Smooth muscle cell (in vitro differentiated cells): ENCODE measurements around the gene ITGB8. TPM values are rescaled to one million over a fixed set of nuclear protein-coding genes. Genes with fewer than 3 reads are reported as not detected.

Experiments used
- DNase-seq: peaks from one replicate; lab custom pipeline; 2025; ENCODE audit not compliant: unreplicated experiment; lab: John Stamatoyannopoulos, UW
- H2AFZ ChIP-seq: fragments of 200-600 bp; sonication (generic); 2 replicates; pipeline ENCODE4 v1.6.0; 2016; ENCODE audit warnings: antibody characterized with exemption, low read depth, mild to moderate bottlenecking
- H3F3A ChIP-seq: fragments of 200-600 bp; sonication (generic); 2 replicates; pipeline ENCODE4 v1.6.0; 2017; ENCODE audit warnings: antibody characterized with exemption, low read depth
- H3K27ac ChIP-seq: fragments of 200-600 bp; sonication (generic); 2 replicates; pipeline ENCODE4 v1.5.1; 2016; ENCODE audit warnings: low read depth, mild to moderate bottlenecking
- H3K27me3 ChIP-seq: fragments of 200-600 bp; sonication (generic); 2 replicates; pipeline ENCODE4 v1.6.1; 2016; ENCODE audit warnings: low read depth, mild to moderate bottlenecking
- H3K36me3 ChIP-seq: fragments of 200-600 bp; sonication (generic); 2 replicates; pipeline ENCODE4 v1.5.1; 2016; ENCODE audit warnings: low read depth
- H3K4me1 ChIP-seq: fragments of 200-600 bp; sonication (generic); 2 replicates; pipeline ENCODE4 v1.5.1; 2016; ENCODE audit warnings: low read depth
- H3K4me2 ChIP-seq: fragments of 200-600 bp; sonication (generic); 2 replicates; pipeline ENCODE4 v1.6.0; 2016; ENCODE audit warnings: mild to moderate bottlenecking
- H3K4me3 ChIP-seq: fragments of 200-600 bp; sonication (generic); 2 replicates; pipeline ENCODE4 v1.5.1; 2016; ENCODE audit warnings: mild to moderate bottlenecking
- H3K79me2 ChIP-seq: fragments of 200-600 bp; sonication (generic); 2 replicates; pipeline ENCODE4 v1.6.0; 2016; ENCODE audit warnings: low read depth, mild to moderate bottlenecking
- H3K9ac ChIP-seq: fragments of 200-600 bp; sonication (generic); 2 replicates; pipeline ENCODE4 v1.6.0; 2016; ENCODE audit warnings: low read depth
- H3K9me3 ChIP-seq: fragments of 200-600 bp; sonication (generic); replicated peaks from 2 replicates; pipeline ENCODE4 v1.5.1; 2016; ENCODE audit warnings: low read depth
- H4K20me1 ChIP-seq: fragments of 200-600 bp; sonication (generic); 2 replicates; pipeline ENCODE4 v1.6.0; 2016; ENCODE audit warnings: low read depth
- CTCF ChIP-seq: fragments of 200-600 bp; sonication (generic); IDR thresholded peaks from 2 replicates; pipeline ENCODE4 v1.5.1; 2017; ENCODE audit warnings: borderline replicate concordance, mild to moderate bottlenecking, antibody characterized with exemption; ENCODE audit not compliant: insufficient read depth, poor library complexity, severe bottlenecking
- WGBS: methylation state at CpG from one replicate; pipeline ENCODE4 v1.1.7; 2016; ENCODE audit warnings: low lambda C conversion rate; 5-methylcytosine and 5-hydroxymethylcytosine counted together
- polyA plus RNA-seq: library from polyadenylated mRNA; unstranded; fragments of >200 nt; fragmentation: Nextera tagmentation; extraction: Ambion mirVana; gene quantifications from 2 replicates; pipeline ENCODE4 v1.2.1, GENCODE V29; 2016
- total RNA-seq: library from RNA; depleted of rRNA; stranded (reverse); fragments of >200 nt; gene quantifications from 2 replicates; pipeline ENCODE4 v1.2.3, GENCODE V29; 2014

The ITGB8 gene
- total and polyA plus RNA-seq, 2 experiments from 2014 or later: 0.38 to 10.2 TPM

GRCh38 chr7:20318933-20319332, 11.8 kb upstream of the ITGB8 start:
- H3K27ac ChIP-seq: no peak overlapping the region
- H3K9me3 ChIP-seq: no peaks in the 10 kb centered on the region
- no peak for TF ChIP-seq CTCF
- H3K27me3 ChIP-seq: no peaks in the 10 kb centered on the region
- H3F3A ChIP-seq: no peaks in the 10 kb centered on the region
- no peaks in the 10 kb centered on the region for H3K79me2 ChIP-seq
- H3K4me2 ChIP-seq: no peak overlapping the region
- H2AFZ ChIP-seq: no peak overlapping the region
- no peak for DNase-seq
- H4K20me1 ChIP-seq: no peaks in the 10 kb centered on the region
- no peak overlapping the region for H3K4me3 ChIP-seq
- 83% methylated on average over 6 of the region's 6 CpGs for WGBS
- no peaks in the 10 kb centered on the region for H3K4me1 ChIP-seq
- H3K36me3 ChIP-seq: no peaks in the 10 kb centered on the region
- no peak overlapping the region for H3K9ac ChIP-seq

- Histone ChIP-seq H3K79me2 (no peaks in the 10 kb centered on the region), H4K20me1 (no peaks in the 10 kb centered on the region)
- TF ChIP-seq CTCF: no peak
These were observed 10.4 kb upstream of the ITGB8 start for GRCh38 chr7:20320322-20320721.

GRCh38 chr7:20320786-20321185, 9.9 kb upstream of the ITGB8 start:
- no peaks in the 10 kb centered on the region for H3K27me3 ChIP-seq
- no peak overlapping the region for H2AFZ ChIP-seq
- H3K79me2 ChIP-seq: no peaks in the 10 kb centered on the region
- DNase-seq: no peak
- 88% methylated on average over 7 of the region's 7 CpGs for WGBS
- no peaks in the 10 kb centered on the region for H4K20me1 ChIP-seq
- H3K4me1 ChIP-seq: no peaks in the 10 kb centered on the region
- H3F3A ChIP-seq: no peaks in the 10 kb centered on the region
- no peak overlapping the region for H3K27ac ChIP-seq
- no peak overlapping the region for H3K4me2 ChIP-seq
- TF ChIP-seq CTCF: no peak
- H3K36me3 ChIP-seq: no peaks in the 10 kb centered on the region
- no peak overlapping the region for H3K4me3 ChIP-seq
- no peaks in the 10 kb centered on the region for H3K9me3 ChIP-seq
- H3K9ac ChIP-seq: no peak overlapping the region

More at GRCh38 chr7:20320322-20320721, 10.4 kb upstream of the ITGB8 start:
- Histone ChIP-seq H2AFZ (no peak overlapping the region), H3K4me3 (no peak overlapping the region), H3F3A (no peaks in the 10 kb centered on the region), H3K27me3 (no peaks in the 10 kb centered on the region), H3K9me3 (no peaks in the 10 kb centered on the region), H3K4me2 (no peak overlapping the region), H3K4me1 (no peaks in the 10 kb centered on the region), H3K9ac (no peak overlapping the region), H3K36me3 (no peaks in the 10 kb centered on the region), H3K27ac (no peak overlapping the region)
- 48% methylated on average over 3 of the region's 3 CpGs for WGBS
- no peak for DNase-seq

GRCh38 chr7:20323595-20323994, 7.1 kb upstream of the ITGB8 start:
- no peaks in the 10 kb centered on the region for H3K79me2 ChIP-seq
- H2AFZ ChIP-seq: no peak overlapping the region
- TF ChIP-seq CTCF: no peak
- no peaks in the 10 kb centered on the region for H3K36me3 ChIP-seq
- H3K9ac ChIP-seq: no peak overlapping the region
- H3K4me1 ChIP-seq: no peaks in the 10 kb centered on the region
- no peaks in the 10 kb centered on the region for H4K20me1 ChIP-seq
- H3K27ac ChIP-seq: no peak overlapping the region
- H3K4me3 ChIP-seq: no peak overlapping the region
- 98% methylated on average over 2 of the region's 2 CpGs for WGBS
- DNase-seq: no peak
- H3K27me3 ChIP-seq: no peaks in the 10 kb centered on the region
- H3K9me3 ChIP-seq: no peaks in the 10 kb centered on the region
- H3K4me2 ChIP-seq: no peak overlapping the region
- H3F3A ChIP-seq: no peaks in the 10 kb centered on the region
